Activated T-cell treated with anti-CD3 and anti-CD28 coated beads, Interleukin-2, amount 50 U/mL, for 48 hours (primary cell): ENCODE results near the gene C6orf141.
A peak's percentile ranks its signal among the peaks of the same experiment; 100 is the strongest.

Experiments
- DNase-seq, 2 experiments: peaks; one replicate each; pipeline ENCODE4 v3.0.0-alpha.2; 2020

The C6orf141 gene

DNA sequence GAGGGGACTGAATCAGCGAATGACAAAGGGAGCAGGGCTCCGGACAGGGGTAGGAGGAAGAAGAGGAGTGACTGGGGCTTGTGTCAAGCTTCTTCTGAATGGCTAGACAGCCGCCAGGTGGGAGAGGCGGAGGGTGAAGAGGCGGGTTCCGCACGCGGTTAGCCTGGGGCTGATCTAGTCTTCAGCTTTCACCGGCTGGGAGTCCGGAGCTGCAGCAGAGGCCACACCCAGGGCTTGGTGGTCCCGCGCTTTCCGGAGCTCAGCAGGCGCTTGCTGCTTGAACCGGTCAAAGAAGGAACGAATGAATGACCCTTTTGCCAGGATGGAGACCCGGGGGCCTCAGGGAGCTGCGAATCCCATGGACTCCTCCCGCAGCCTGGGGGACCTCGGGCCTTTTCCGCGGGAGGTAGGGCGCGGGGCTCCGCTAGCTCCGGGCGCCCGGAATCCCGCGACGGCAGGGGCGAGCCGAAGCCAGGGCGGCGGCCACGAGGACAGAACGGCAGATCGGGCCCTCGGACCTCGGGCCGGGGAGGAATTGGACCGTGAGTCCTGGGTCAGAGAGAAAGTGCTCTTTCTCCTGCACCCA, at the start of gene C6orf141:
TSS of gene C6orf141 (plus strand) at position 177 of the 586 bp plus-strand sequence. CDS start at position 302, 125 bp downstream.
- DNase-seq: peak; percentile 42 to 46

- no peak for DNase-seq
Measured at GRCh38 chr6:49504666-49505065, 45.8 kb upstream of the C6orf141 start.

DNA sequence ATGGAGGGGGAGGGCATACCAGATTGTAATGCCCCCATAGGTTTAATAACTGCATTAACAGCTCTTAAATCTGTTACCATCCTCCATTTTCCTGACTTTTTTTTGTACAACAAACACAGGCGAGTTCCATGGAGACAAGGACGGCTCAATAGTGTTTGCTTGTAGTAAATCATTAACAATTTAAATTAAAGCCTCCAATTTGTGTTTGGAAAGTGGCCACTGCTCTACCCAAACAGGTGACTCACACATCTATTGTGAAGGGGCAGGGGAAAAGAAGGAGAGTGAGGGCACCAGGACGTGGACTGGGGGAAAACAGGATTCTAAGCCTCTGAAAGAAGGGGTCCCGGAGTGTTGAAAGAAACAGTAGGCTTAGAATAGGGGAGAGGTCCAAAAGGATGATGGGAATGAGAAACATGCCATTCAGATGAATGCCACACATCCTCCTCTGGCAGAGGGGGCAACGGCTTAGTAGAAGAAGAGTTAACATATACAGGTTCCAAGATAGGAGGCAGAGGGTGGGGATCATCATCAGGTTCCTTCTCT, 43.8 kb upstream of the C6orf141 start:
- no peak for DNase-seq

GRCh38 chr6:49509342-49509741, 41.1 kb upstream of the C6orf141 start:
- no peak for DNase-seq

DNA sequence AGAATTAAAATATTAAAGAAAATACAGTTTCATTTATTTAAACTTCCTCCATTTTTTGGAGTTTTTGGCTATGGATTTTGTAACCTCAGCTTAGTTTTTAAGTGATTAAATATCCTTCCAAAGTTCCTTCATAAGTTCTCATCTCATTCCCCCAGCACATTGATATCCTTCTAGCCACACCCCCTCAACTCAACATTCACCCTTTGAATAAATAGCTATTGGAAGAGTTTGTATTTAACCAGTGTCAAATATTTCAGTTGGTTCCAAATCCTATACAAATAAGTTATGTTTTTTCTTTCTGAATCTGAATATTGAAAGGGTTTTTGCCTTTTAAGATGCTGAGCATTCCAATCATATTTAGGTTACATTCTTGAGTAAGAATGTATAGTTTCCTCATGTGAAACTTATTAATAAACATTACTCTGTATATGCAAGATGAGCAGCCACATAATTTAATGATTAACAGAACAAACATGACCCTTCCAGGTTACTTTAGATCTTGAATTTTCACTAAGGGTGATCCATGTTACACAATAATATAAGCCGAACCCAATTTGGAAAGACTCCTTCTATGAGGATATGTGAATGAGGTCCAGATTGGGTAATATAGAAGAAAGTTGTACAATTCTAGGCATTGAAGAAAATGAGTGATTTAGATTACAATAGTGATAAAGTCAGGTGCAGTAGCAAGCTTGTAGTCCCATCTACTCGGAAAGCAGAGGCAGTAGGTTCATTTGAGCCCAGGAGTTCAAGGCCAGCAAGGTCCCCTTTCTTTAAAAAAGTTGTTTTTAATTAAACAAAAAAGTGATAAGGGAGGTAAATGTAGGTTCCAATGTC, 37.1 kb upstream of the C6orf141 start:
- no peak for DNase-seq

DNA sequence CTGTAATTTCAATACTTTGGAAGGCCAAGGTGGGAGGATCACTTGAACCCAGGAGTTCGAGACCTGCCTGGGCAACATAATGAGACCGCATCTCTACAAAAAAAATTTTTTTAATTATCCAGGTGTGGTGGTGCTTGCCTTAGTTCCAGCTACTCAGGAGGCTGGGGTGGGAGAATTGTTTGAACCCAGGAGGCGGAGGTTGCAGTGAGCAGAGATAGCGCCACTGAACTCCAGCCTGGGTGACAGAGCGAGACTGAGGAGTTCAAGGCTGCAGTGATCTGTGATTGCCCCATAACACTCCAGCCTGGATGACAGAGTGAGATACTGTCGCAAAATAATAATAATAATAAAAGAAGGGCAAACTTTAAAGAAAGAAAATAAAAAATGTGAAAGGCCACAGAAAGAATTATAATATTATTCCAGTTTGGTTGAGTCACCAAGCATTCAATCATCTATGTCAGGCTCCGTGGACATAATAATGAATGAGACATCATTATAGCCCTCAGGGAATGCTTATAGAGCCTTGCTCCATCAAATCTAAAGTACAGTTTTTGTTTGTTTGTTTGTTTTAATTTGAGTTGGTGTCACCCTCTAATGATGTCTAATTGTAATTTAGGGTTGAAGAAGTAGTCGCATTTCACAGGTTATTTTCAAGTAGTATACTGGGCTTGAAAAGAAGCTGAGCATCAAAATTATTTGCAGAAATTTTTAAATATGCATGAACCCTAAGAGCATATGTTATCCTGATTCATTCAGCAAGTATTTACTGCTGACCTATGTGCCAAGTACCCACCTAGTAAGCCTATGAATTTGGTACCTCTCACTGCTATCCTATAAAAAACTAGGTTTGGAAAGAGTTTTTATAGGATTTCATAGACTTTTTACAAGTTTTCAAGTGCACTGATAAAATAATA, 35.6 kb upstream of the C6orf141 start:
- no peak for DNase-seq

GRCh38 chr6:49515485-49516146, 34.9 kb upstream of the C6orf141 start:
- DNase-seq: no peak

GRCh38 chr6:49516147-49516505, 34.3 kb upstream of the C6orf141 start:
- no peak for DNase-seq

- no peak for DNase-seq
Measured at GRCh38 chr6:49517919-49518318, 32.5 kb upstream of the C6orf141 start.

DNA sequence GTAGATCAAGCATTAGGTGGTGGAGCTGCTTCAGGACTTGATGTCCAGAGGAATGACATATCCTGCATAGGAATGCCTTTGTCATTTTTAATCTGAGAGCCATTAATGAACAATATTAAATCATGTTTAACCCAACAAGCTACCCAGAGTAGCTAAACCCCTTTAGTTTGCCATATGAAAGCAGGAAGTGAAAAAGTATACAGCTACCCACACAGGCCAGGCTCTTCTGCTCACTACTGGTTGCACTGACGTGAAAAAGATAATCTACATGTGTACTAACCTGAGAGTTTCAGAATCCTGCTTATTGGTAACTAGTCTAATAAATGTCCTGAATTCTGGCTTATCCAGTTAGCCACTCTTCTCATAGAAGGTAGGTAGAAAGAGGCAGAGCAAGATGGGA, 30.8 kb upstream of the C6orf141 start:
- DNase-seq: no peak

- DNase-seq: no peak
Measured at GRCh38 chr6:49522710-49523593, 27.5 kb upstream of the C6orf141 start.

DNA sequence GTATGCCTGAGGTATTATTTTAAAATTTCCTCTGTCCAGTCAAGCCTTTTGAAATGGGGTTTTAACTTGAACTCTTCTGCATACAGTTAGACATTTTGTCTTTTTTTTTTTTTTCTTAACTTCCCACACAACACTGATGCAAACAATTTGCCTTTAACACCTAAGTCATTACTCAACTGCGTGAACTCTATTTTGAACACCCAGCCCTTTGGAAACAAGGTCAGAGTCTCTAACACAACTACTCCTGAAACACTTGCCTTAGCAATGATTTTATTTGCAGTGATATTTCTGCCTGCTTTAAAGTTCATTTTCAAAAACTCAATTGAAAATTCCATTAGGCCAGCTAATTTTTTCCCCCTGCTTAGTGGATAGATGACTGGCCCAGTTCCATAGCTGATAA, 26.6 kb upstream of the C6orf141 start:
- no peak for DNase-seq

DNA sequence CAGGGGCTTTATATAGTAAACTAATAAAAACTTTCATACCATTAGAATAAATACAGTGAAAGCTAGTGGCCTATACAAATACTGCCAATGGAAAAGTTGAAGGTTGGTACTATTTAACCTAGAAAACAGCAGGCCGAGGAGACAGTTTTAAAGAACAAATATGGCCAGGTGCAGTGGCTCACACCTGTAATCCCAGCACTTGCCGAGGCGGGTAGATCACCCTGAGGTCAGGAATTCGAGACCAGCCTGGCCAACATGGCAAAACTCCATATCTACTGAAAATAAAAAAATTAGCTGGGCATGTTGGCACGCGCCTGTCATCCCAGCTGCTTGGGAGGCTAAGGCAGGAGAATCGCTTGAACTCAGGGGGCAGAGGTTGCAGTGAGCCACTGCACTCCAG, 25.9 kb upstream of the C6orf141 start:
- DNase-seq: no peak

DNA sequence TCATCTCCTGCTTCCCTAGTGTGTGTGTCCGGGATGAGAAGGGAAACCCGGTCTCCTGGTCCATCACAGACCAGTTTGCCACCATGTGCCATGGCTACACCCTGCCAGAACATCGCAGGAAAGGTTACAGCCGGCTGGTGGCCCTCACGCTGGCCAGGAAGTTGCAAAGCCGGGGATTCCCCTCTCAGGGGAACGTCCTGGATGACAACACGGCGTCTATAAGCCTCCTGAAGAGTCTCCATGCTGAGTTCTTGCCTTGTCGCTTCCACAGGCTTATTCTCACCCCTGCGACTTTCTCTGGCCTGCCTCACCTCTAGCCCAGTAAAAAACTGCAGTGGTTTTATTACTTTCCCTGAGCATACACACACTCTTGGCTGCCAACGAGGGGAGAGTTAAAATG, 23.9 kb upstream of the C6orf141 start:
- no peak for DNase-seq

DNA sequence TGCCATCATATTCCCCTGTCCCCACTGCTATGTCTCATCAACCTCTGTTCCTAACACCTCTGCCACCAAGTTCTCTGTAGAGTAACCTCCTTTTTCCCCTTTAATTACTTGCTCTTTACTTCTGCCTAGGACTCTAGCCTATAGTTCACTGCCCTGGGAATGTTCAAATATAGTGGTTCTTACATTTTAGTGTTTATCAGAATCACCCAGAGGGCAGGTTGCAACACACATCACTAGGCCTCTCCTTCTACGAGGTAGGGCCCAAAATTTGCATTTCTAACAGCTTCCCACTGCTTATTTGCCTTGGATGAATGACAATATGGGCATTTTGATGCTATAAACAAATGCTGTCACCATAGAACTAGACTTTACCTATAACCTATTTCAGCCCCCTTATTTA, 23.1 kb upstream of the C6orf141 start:
- DNase-seq: no peak

DNA sequence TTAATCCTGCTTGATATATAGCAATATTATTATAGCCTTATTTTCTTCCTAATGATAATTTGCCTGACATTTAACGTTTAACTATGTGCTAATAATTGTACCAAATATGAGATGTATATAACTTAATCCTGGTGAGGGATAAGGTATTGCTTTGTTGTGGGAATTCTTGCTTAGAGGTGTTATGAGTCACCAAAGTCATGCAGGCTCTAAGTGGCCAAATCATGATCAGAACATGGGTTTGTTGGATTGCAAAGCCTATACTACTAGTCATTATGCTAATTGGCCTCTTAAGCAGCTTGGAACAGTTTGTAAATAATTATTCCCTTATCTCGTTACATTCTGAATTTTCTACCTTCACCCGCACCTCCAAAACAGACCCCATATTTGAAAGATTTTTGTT, 21.9 kb upstream of the C6orf141 start:
- DNase-seq: no peak

GRCh38 chr6:49530141-49530776, 20.2 kb upstream of the C6orf141 start:
- no peak for DNase-seq

DNA sequence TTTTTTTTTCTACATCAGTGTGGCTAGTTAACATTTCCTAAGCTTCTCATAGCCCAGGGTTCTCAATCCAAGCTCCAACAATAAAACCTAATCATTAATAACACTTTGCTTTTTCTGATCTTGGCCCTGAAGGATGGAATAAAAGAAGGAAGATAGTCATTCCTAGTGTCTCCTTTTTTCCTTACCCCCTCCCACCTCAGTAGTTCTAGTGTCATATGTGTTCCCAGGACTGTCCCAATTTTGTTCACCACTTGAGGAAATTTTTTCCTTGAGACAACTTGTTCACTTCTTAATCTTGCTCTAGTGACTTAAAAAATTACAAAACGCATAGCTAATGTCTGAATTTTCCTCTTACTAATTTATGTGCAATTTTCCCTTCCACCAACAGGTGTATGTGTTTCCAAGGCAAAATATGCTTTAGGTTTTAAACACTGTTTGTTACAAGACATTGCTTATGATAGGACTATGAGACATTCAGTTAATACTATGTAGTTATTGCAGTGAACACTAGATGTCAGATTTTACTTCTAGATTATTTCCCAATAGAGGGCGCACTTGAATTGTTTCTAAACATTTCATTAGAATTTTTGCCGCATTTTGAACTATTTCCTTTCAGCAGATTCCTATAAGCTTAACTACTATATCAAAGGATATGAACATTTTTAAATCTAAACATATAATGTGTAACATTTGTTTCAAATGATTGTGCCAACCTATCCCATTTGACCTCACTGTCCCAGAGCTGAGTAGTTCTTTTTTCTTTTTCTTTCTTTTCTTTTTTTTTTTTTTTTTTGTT, 18.5 kb upstream of the C6orf141 start:
- DNase-seq: no peak

GRCh38 chr6:49535795-49536194, 14.7 kb upstream of the C6orf141 start:
- no peak for DNase-seq

GRCh38 chr6:49539102-49539501, 11.4 kb upstream of the C6orf141 start:
- DNase-seq: no peak
